GM12878 (cell line): ENCODE data around the gene ISG15. TPM values are rescaled to one million over a fixed set of nuclear protein-coding genes. Genes with fewer than 3 reads are reported as not detected.

Experiments used
- ATAC-seq: fragments of 200-7000 bp; cut with Tn5 transposase; 3 replicates; pipeline ENCODE4 v1.9.1; 2020; ENCODE audit warnings: mild to moderate bottlenecking, moderate library complexity
- BruUV-seq: library from RNA; stranded (reverse); fragments of 400-500 nt; replicated peaks from 2 replicates; lab custom pipeline; 2021; lab: Mats Ljungman, UMichigan
- CTCF ChIA-PET: fragments of 300-600 bp; sonication (Branson Sonifier 250); formaldehyde crosslinking; extraction: SDS; loops from one replicate; lab custom pipeline; 2021; ENCODE audit warnings: inconsistent platforms; lab: Yijun Ruan, JAX
- POLR2A ChIA-PET: fragments of 350-600 bp; formaldehyde crosslinking; extraction: SDS; loops from one replicate; lab custom pipeline; 2021; ENCODE audit warnings: inconsistent platforms; lab: Charles Lee
- RAD21 ChIA-PET: fragments of 300-600 bp; sonication (Branson Sonifier 250); formaldehyde crosslinking; loops from one replicate; lab custom pipeline; 2023; ENCODE audit warnings: antibody characterized with exemption; ENCODE audit not compliant: unreplicated experiment; lab: Charles Lee
- SMC1A ChIA-PET: fragments of 300-600 bp; sonication (Branson Sonifier 250); formaldehyde crosslinking; loops from one replicate; lab custom pipeline; 2023; ENCODE audit not compliant: unreplicated experiment, uncharacterized antibody; lab: Charles Lee
- DNase-seq: peaks from one replicate; pipeline ENCODE4 v3.0.0-alpha.2; 2011; ENCODE audit warnings: low read depth, low spot score
- FAIRE-seq: peaks from 3 replicates; lab custom pipeline; 2011; peaks lifted over from hg19 to GRCh38; lab: Jason Lieb, UNC
- H2AFZ ChIP-seq: 2 replicates; pipeline ENCODE4 v1.6.0; 2011; ENCODE audit warnings: low read depth, low read length, control low read depth; ENCODE audit not compliant: control insufficient read depth
- H3K27ac ChIP-seq: 2 replicates; pipeline ENCODE4 v1.5.1; 2011; ENCODE audit warnings: control low read depth; ENCODE audit not compliant: control insufficient read depth, insufficient read depth
- H3K27me3 ChIP-seq, 2 experiments: replicated peaks in 1 of 2; 2 replicates each; pipeline versions ENCODE4 v1.6.0 to v1.6.1; 2011; ENCODE audit warnings: low read length in 1 of 2; ENCODE audit not compliant: control insufficient read depth in 2 of 2, insufficient read depth in 2 of 2
- H3K36me3 ChIP-seq, 2 experiments: 2 replicates each; pipeline ENCODE4 v1.5.1; 2011; ENCODE audit warnings: low read length in 1 of 2; ENCODE audit not compliant: control insufficient read depth in 2 of 2, insufficient read depth in 2 of 2
- H3K4me1 ChIP-seq: 2 replicates; pipeline ENCODE4 v1.6.1; 2011; ENCODE audit warnings: mild to moderate bottlenecking, low read length, moderate library complexity, mixed read lengths; ENCODE audit not compliant: control insufficient read depth, insufficient read depth
- H3K4me2 ChIP-seq: 2 replicates; pipeline ENCODE4 v1.6.0; 2011; ENCODE audit warnings: control low read depth; ENCODE audit not compliant: control insufficient read depth, insufficient read depth
- H3K4me3 ChIP-seq: fragments of 200-600 bp; sonication (generic); 2 replicates; pipeline ENCODE4 v1.5.1; 2016
- H3K79me2 ChIP-seq: 2 replicates; pipeline ENCODE4 v1.6.0; 2011; ENCODE audit warnings: low read length; ENCODE audit not compliant: control insufficient read depth, insufficient read depth
- H3K9ac ChIP-seq: 2 replicates; pipeline ENCODE4 v1.8.0; 2011; ENCODE audit warnings: low read length, control low read depth, mixed read lengths; ENCODE audit not compliant: control insufficient read depth, insufficient read depth
- H3K9me3 ChIP-seq: replicated peaks from 3 replicates; pipeline ENCODE4 v1.5.1; 2011; ENCODE audit warnings: mild to moderate bottlenecking, low read length; ENCODE audit not compliant: control insufficient read depth, insufficient read depth
- H4K20me1 ChIP-seq: 2 replicates; pipeline ENCODE4 v1.6.0; 2011; ENCODE audit not compliant: control insufficient read depth, insufficient read depth
- BCLAF1 ChIP-seq: fragments of 450-650 bp; IDR thresholded peaks from 2 replicates; pipeline ENCODE4 v1.6.1; 2017; ENCODE audit warnings: antibody characterized with exemption, mild to moderate bottlenecking, moderate library complexity
- BMI1 ChIP-seq: fragments of 450-650 bp; IDR thresholded peaks from 2 replicates; pipeline ENCODE4 v1.6.1; 2016; ENCODE audit warnings: mild to moderate bottlenecking, moderate library complexity, borderline replicate concordance
- E4F1 ChIP-seq: fragments of 450-650 bp; IDR thresholded peaks from 2 replicates; pipeline ENCODE4 v1.6.1; 2018; ENCODE audit warnings: borderline replicate concordance, mild to moderate bottlenecking; ENCODE audit not compliant: partially characterized antibody
- FOS ChIP-seq: IDR thresholded peaks from 3 replicates; pipeline ENCODE4 v1.6.1; 2011; ENCODE audit warnings: borderline replicate concordance; ENCODE audit not compliant: insufficient read length; ENCODE audit errors: extremely low read depth
- MTA2 ChIP-seq: fragments of 450-650 bp; IDR thresholded peaks from 2 replicates; pipeline ENCODE4 v1.6.1; 2016; ENCODE audit warnings: low read depth, mild to moderate bottlenecking, moderate library complexity
- NFYA ChIP-seq: IDR thresholded peaks from 2 replicates; pipeline ENCODE4 v1.6.1; 2011; ENCODE audit warnings: low read depth, mild to moderate bottlenecking, low read length, improper control_type of control experiment, borderline replicate concordance
- RAD51 ChIP-seq: fragments of 450-650 bp; IDR thresholded peaks from 2 replicates; pipeline ENCODE4 v1.6.1; 2016; ENCODE audit warnings: moderate library complexity, mild to moderate bottlenecking, inconsistent platforms
- SPI1 ChIP-seq: IDR thresholded peaks from 2 replicates; pipeline ENCODE4 v1.6.1; 2011; ENCODE audit warnings: low read depth, mild to moderate bottlenecking, low read length, moderate library complexity, borderline replicate concordance; ENCODE audit not compliant: insufficient read depth
- WGBS: methylation state at CpG from one replicate; pipeline ENCODE4 v1.1.6; 2016; ENCODE audit warnings: low lambda C conversion rate; ENCODE audit not compliant: insufficient replicate concordance, insufficient coverage; ENCODE audit errors: missing lambda C conversion rate; 5-methylcytosine and 5-hydroxymethylcytosine counted together
- in situ Hi-C: fragments of 300-500 bp; cut with MboI; formaldehyde crosslinking; loops from 9 replicates; pipeline ENCODE4 v1.14.3; 2018; ENCODE audit warnings: mixed read lengths
- intact Hi-C: fragments of 100-400 bp; cut with micrococcal nuclease; formaldehyde crosslinking; loops from one replicate; pipeline ENCODE4 v1.14.2; 2022; ENCODE audit not compliant: unreplicated experiment
- polyA plus RNA-seq, 11 experiments: library from polyadenylated mRNA; depleted of rRNA in 4 of 11; unstranded in 6 of 11; stranded (reverse) in 5 of 11; fragments of >200 nt; fragmentation: Nextera tagmentation in 4 of 11; fragmentation: Illumina TruSeq in 1 of 11; extraction: Ambion mirVana in 4 of 11; extraction: Trizol in 1 of 11; gene quantifications; 1 replicate in 1 of 11; 2 replicates in 10 of 11; pipeline versions ENCODE4 v1.2.1 to v1.2.3, GENCODE V29; 2011 to 2016; ENCODE audit warnings: inconsistent platforms in 2 of 11, missing spikeins in 2 of 11, low read depth in 1 of 11
- total RNA-seq, 4 experiments: library from RNA; depleted of rRNA in 3 of 4; stranded (reverse); fragments of >200 nt in 3 of 4; fragmentation: Illumina TruSeq in 1 of 4; extraction: Trizol in 1 of 4; gene quantifications; 2 replicates each; pipeline versions ENCODE4 v1.2.1 to v1.2.3, GENCODE V29; 2013 to 2021

The ISG15 gene
- total and polyA plus RNA-seq, 10 of the 15 experiments (the other 5 are each of a cell fraction or from before 2014, with no cell fraction given) = 7.8 to 384 (median 274) TPM

DNA sequence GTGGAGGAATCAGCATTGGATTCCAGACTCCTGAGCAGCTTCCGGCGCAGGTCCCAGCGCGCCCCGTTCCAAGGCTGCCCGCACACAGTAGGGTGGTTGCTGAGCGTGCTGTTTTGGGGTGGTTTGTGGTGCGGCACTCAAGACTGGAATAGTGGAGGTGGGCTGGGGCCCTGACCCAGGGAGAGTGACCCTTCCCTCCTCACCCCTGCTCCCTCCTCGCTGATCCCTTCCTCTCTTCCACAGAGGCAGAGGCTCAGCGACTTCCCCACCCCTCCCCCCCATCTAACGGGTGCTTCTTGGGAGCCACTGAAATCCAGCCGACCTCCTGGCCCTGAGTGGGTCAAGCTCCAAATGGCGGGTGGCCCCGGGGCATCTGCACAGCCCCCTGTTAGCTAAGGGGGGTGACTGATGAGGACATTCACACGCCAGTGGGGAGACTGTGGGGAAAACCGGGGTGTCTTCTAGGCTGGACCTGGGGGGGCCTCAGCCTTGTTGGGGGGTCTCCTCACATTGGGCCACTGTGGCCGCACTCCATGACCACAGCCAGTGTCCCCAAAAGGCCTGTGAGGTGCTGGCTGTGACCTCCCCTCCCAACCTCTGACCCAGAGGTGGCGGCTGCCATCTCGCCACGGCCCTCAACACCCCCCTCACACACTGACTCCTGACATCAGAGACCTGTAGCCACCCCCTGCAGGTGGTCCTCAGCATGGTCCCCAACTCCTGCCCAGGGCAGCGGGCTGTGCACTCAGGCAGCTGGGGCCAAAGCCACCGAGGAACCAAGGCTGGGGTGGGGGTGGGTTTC, 9.5 kb upstream of the ISG15 start:
- H3K4me2 ChIP-seq = no peak overlapping the region
- intact Hi-C loops = no loop called here

GRCh38 chr1:1004420-1004779, 8.9 kb upstream of the ISG15 start:
- ATAC-seq (no peak), FAIRE-seq (no peak), DNase-seq (no peak)
- Histone ChIP-seq H3K79me2 (no peaks in the 10 kb centered on the region), H3K4me3 (no peak overlapping the region), H3K27me3 (peaks cover 0 to 9% of the 10 kb centered on the region in 2 experiments; a peak in 2 of 4 replicates), H3K27ac (no peak overlapping the region), H3K4me1 (peaks cover 26% of the 10 kb centered on the region), H4K20me1 (no peaks in the 10 kb centered on the region), H2AFZ (no peak overlapping the region), H3K9me3 (peaks cover 2% of the 10 kb centered on the region; the same call in 1 of the 3 replicates), H3K4me2 (no peak overlapping the region), H3K9ac (no peak overlapping the region), H3K36me3 (no peaks in the 10 kb centered on the region)
- 70% methylated on average over 7 of the region's 7 CpGs for WGBS
- SMC1A ChIA-PET = no interaction called here
- POLR2A ChIA-PET = interaction anchor here (1.0 to 5.4 kb wide), 3 partner anchors 9 to 17 kb away, joined by 3 to 22 read pairs (median 6); partner anchors contain the start of genes AGRN and ISG15
- in situ Hi-C loops = no loop called here
- BruUV-seq = no TSS peak
- intact Hi-C loops = no loop called here
- CTCF ChIA-PET = interaction anchor here (0.9 to 5.6 kb wide), 3 partner anchors 9 to 21 kb away, joined by 3 to 56 read pairs (median 37); partner anchors contain the start of genes ISG15 and PERM1
- RAD21 ChIA-PET = no interaction called here
- TF ChIP-seq BMI1 = no peak
- TF ChIP-seq BCLAF1 = no peak
- no peak for TF ChIP-seq SPI1
- no peak for TF ChIP-seq E4F1

More for the DNA sequence above, 9.5 kb upstream of the ISG15 start:
- H3K4me3 ChIP-seq = no peak overlapping the region
- H3K9ac ChIP-seq = no peak overlapping the region
- in situ Hi-C loops = no loop called here
- no peak overlapping the region for H3K27ac ChIP-seq
- TF ChIP-seq MTA2 = no peak
- no peak for TF ChIP-seq NFYA
- no peak for TF ChIP-seq RAD51
- TF ChIP-seq FOS = no peak
- H3K9me3 ChIP-seq = no peaks in the 10 kb centered on the region
- peaks cover 0 to 14% of the 10 kb centered on the region in 2 experiments; a peak in 2 of 4 replicates for H3K27me3 ChIP-seq
- SMC1A ChIA-PET = no interaction called here
- H3K79me2 ChIP-seq = no peaks in the 10 kb centered on the region
- peaks cover 26% of the 10 kb centered on the region for H3K4me1 ChIP-seq
- ATAC-seq = no peak
- CTCF ChIA-PET = interaction anchor here (0.9 to 5.6 kb wide), 4 partner anchors 10 to 98 kb away, joined by 3 to 56 read pairs (median 20); partner anchors contain the start of genes ISG15 and PERM1
- RAD21 ChIA-PET = interaction anchor here (1.4 kb wide), 1 partner anchor 12 kb away, joined by 6 read pairs; no protein-coding TSS in a partner anchor
- no peak for DNase-seq
- POLR2A ChIA-PET = interaction anchor here (0.6 to 5.4 kb wide), 5 partner anchors 10 to 98 kb away, joined by 3 to 22 read pairs (median 6); partner anchors contain the start of genes AGRN and ISG15
- FAIRE-seq = no peak
- WGBS = 62% methylated on average over 21 of the region's 22 CpGs
- H3K36me3 ChIP-seq = no peaks in the 10 kb centered on the region
- no peak overlapping the region for H2AFZ ChIP-seq
- no TSS peak for BruUV-seq
- H4K20me1 ChIP-seq = no peaks in the 10 kb centered on the region
